Body of pancreas (tissue), 4 donors: Measurements from ENCODE around the gene CDC14B.

Experiments used
- CTCF ChIP-seq, 7 experiments: fragments of 450-650 bp in 4 of 7; fragments of 200-600 bp in 3 of 7; sonication (generic) in 3 of 7; IDR thresholded peaks; one replicate each; pipeline ENCODE4 v1.5.1; 2016 to 2019; ENCODE audit warnings: antibody characterized with exemption in 7 of 7
- POLR2A ChIP-seq, 3 donors: fragments of 450-650 bp; IDR thresholded peaks; one replicate each; pipeline ENCODE4 v1.6.1; 2016; ENCODE audit warnings: antibody characterized with exemption in 3 of 3, mild to moderate bottlenecking in 2 of 3

- TF ChIP-seq CTCF (IDR thresholded peaks at IDR 0.05) (no peak), POLR2A (IDR thresholded peaks at IDR 0.05) (no peak)
These were observed 97.3 kb downstream of the CDC14B start for GRCh38 chr9:96522366-96522765.
